Measurements from ENCODE around the gene NEGR1. TPM values are rescaled to one million over a fixed set of nuclear protein-coding genes. Genes with fewer than 3 reads are reported as not detected.

NEGR1 gene
- total and polyA plus RNA-seq, 9 of the 15 experiments (the other 6 are each of a cell fraction or from before 2014, with no cell fraction given): not detected

- in situ Hi-C loops (cut with MboI) (no loop called here), intact Hi-C loops (cut with micrococcal nuclease) (no loop called here)
- H3K27me3 ChIP-seq (ENCODE audit: control insufficient read depth in 2 of 2, insufficient read depth in 2 of 2, low read length in 2 of 2): no peaks in the 10 kb centered on the region
- H2AFZ ChIP-seq (ENCODE audit: low read depth, low read length): no peak overlapping the region
- H3K4me1 ChIP-seq (replicated peaks in 1 of 2; ENCODE audit: control insufficient read depth in 2 of 2, insufficient read depth in 2 of 2, low read length in 2 of 2): no peaks in the 10 kb centered on the region
- H3K36me3 ChIP-seq (ENCODE audit: control insufficient read depth, insufficient read depth, low read length): no peaks in the 10 kb centered on the region
- no peak for ATAC-seq
- H3K9ac ChIP-seq (ENCODE audit: insufficient read depth in 1 of 2, low read depth in 2 of 2, low read length in 2 of 2): no peak overlapping the region
- no peak overlapping the region for H3K4me3 ChIP-seq
- BruUV-seq (replicated peaks): no TSS peak
- ChIA-PET POLR2A (no interaction called here), CTCF (ENCODE audit: low intra/inter-chr PET ratio) (no interaction called here)
- WGBS (ENCODE audit: insufficient coverage, low coverage, missing lambda C conversion rate): 3% methylated on average over 2 of the region's 2 CpGs
- no peaks in the 10 kb centered on the region; the same call in 1 of the 2 replicates for H3K9me3 ChIP-seq (replicated peaks; ENCODE audit: control insufficient read depth, insufficient read depth, low read depth, low read length)
- H4K20me1 ChIP-seq (replicated peaks; ENCODE audit: control insufficient read depth, insufficient read depth, low read length): no peaks in the 10 kb centered on the region
- DNase-seq (ENCODE audit: extremely low read depth in 1 of 4, low spot score in 3 of 4): no peak
- H3K79me2 ChIP-seq (ENCODE audit: control insufficient read depth, insufficient read depth, low read length): no peaks in the 10 kb centered on the region
- no peak overlapping the region for H3K4me2 ChIP-seq (ENCODE audit: insufficient read depth, low read length)
- FAIRE-seq: no peak
- no peaks in the 10 kb centered on the region for H3K9me1 ChIP-seq (ENCODE audit: control insufficient read depth, insufficient read depth, low read length)
- H3K27ac ChIP-seq (ENCODE audit: extremely low read depth, low read depth, low read length): no peak overlapping the region
- TF ChIP-seq GTF2E2 (tag; IDR thresholded peaks at IDR 0.05): no peak
- no peak for TF ChIP-seq KLF1 (tag; IDR thresholded peaks at IDR 0.05)
- TF ChIP-seq SOX6 (IDR thresholded peaks at IDR 0.05): no peak
- TF ChIP-seq GTF2F1 (IDR thresholded peaks at IDR 0.05; ENCODE audit: low read depth, low read length): no peak
- TF ChIP-seq U2AF2 (optimal IDR thresholded peaks at IDR 0.05; ENCODE audit: low read depth, low read length): no peak
- TF ChIP-seq NRF1 (conservative IDR thresholded peaks at IDR 0.05 in 1 of 2, IDR thresholded peaks at IDR 0.05 in 1 of 2): no peak
- no peak for TF ChIP-seq RBBP5 (IDR thresholded peaks at IDR 0.05; ENCODE audit: borderline replicate concordance, insufficient read depth, low read length, poor library complexity, severe bottlenecking)
- TF ChIP-seq ZBED1 (IDR thresholded peaks at IDR 0.05): no peak
- no peak for TF ChIP-seq ZNF239 (CRISPR knock-in tag; IDR thresholded peaks at IDR 0.05)
- TF ChIP-seq GMEB1 (CRISPR knock-in tag; IDR thresholded peaks at IDR 0.05): no peak
- no peak for TF ChIP-seq ZNF431 (CRISPR knock-in tag; IDR thresholded peaks at IDR 0.05)
- no peak for TF ChIP-seq ZNF408 (CRISPR knock-in tag; IDR thresholded peaks at IDR 0.05; ENCODE audit: low read depth)
- TF ChIP-seq SRF (CRISPR knock-in tag; IDR thresholded peaks at IDR 0.05): no peak
- no peak for TF ChIP-seq NFE2L1 (tag; IDR thresholded peaks at IDR 0.05; ENCODE audit: borderline replicate concordance, low read depth)
Observed at GRCh38 chr1:72178266-72178665, 104.1 kb downstream of the NEGR1 start.
